ENCODE data around the gene NHEJ1.

NHEJ1 gene

GRCh38 chr2:219106251-219106650 is 54.4 kb downstream of the NHEJ1 start:
- H3K27me3 Mint-ChIP-seq = no peaks in the 10 kb centered on the region
- no peak overlapping the region for H3K4me3 Mint-ChIP-seq
- no peaks in the 10 kb centered on the region for H3K9me3 Mint-ChIP-seq
- H3K36me3 Mint-ChIP-seq = peaks cover 36% of the 10 kb centered on the region
- peaks cover 6% of the 10 kb centered on the region for H3K4me1 Mint-ChIP-seq
- ATAC-seq = no peak
- H3K27ac Mint-ChIP-seq = no peak overlapping the region

- Mint-ChIP-seq H3K36me3 (peaks cover 24% of the 10 kb centered on the region), H3K4me3 (no peak overlapping the region), H3K27ac (no peak overlapping the region), H3K27me3 (no peaks in the 10 kb centered on the region), H3K9me3 (no peaks in the 10 kb centered on the region), H3K4me1 (peaks cover 6% of the 10 kb centered on the region)
- ATAC-seq = no peak
These were observed 56.2 kb downstream of the NHEJ1 start for GRCh38 chr2:219104107-219105035.

- Mint-ChIP-seq H3K27me3 (no peaks in the 10 kb centered on the region), H3K4me1 (peaks cover 4% of the 10 kb centered on the region), H3K4me3 (no peak overlapping the region), H3K36me3 (peaks cover 23% of the 10 kb centered on the region), H3K9me3 (no peaks in the 10 kb centered on the region), H3K27ac (no peak overlapping the region)
- ATAC-seq = no peak
These were observed 61.3 kb downstream of the NHEJ1 start for GRCh38 chr2:219099329-219099728.

- Mint-ChIP-seq H3K4me3 (no peak overlapping the region), H3K4me1 (no peaks in the 10 kb centered on the region), H3K27me3 (no peaks in the 10 kb centered on the region), H3K36me3 (peaks cover 30% of the 10 kb centered on the region), H3K9me3 (no peaks in the 10 kb centered on the region), H3K27ac (no peak overlapping the region)
- ATAC-seq = no peak
These were observed 65.1 kb downstream of the NHEJ1 start for GRCh38 chr2:219095406-219095935.

GRCh38 chr2:219094171-219094570 is 66.4 kb downstream of the NHEJ1 start:
- no peak overlapping the region for H3K27ac Mint-ChIP-seq
- H3K4me1 Mint-ChIP-seq = no peaks in the 10 kb centered on the region
- no peaks in the 10 kb centered on the region for H3K27me3 Mint-ChIP-seq
- peaks cover 35% of the 10 kb centered on the region for H3K36me3 Mint-ChIP-seq
- no peak for ATAC-seq
- H3K4me3 Mint-ChIP-seq = no peak overlapping the region
- H3K9me3 Mint-ChIP-seq = no peaks in the 10 kb centered on the region

GRCh38 chr2:219090436-219091299 is 69.9 kb downstream of the NHEJ1 start:
- Mint-ChIP-seq H3K9me3 (no peaks in the 10 kb centered on the region), H3K27me3 (no peaks in the 10 kb centered on the region), H3K4me3 (no peak overlapping the region), H3K27ac (no peak overlapping the region), H3K36me3 (peaks cover 50% of the 10 kb centered on the region), H3K4me1 (peaks cover 15% of the 10 kb centered on the region)
- ATAC-seq = no peak

- Mint-ChIP-seq H3K4me3 (no peak overlapping the region), H3K4me1 (peaks cover 15% of the 10 kb centered on the region), H3K27me3 (no peaks in the 10 kb centered on the region), H3K36me3 (peaks cover 45% of the 10 kb centered on the region), H3K27ac (no peak overlapping the region), H3K9me3 (no peaks in the 10 kb centered on the region)
- no peak for ATAC-seq
These were observed 71.3 kb downstream of the NHEJ1 start for GRCh38 chr2:219089330-219089729.

GRCh38 chr2:219087848-219088247 is 72.8 kb downstream of the NHEJ1 start:
- H3K9me3 Mint-ChIP-seq = no peaks in the 10 kb centered on the region
- peaks cover 19% of the 10 kb centered on the region for H3K4me1 Mint-ChIP-seq
- ATAC-seq = no peak
- H3K27me3 Mint-ChIP-seq = no peaks in the 10 kb centered on the region
- no peak overlapping the region for H3K4me3 Mint-ChIP-seq
- no peak overlapping the region for H3K27ac Mint-ChIP-seq
- H3K36me3 Mint-ChIP-seq = peaks cover 34% of the 10 kb centered on the region

GRCh38 chr2:219087361-219087760 is 73.3 kb downstream of the NHEJ1 start:
- Mint-ChIP-seq H3K9me3 (no peaks in the 10 kb centered on the region), H3K4me1 (peaks cover 23% of the 10 kb centered on the region), H3K27ac (no peak overlapping the region), H3K4me3 (no peak overlapping the region), H3K36me3 (peaks cover 33% of the 10 kb centered on the region), H3K27me3 (no peaks in the 10 kb centered on the region)
- no peak for ATAC-seq

GRCh38 chr2:219086196-219086595 is 74.4 kb downstream of the NHEJ1 start:
- H3K4me1 Mint-ChIP-seq = peaks cover 34% of the 10 kb centered on the region
- H3K9me3 Mint-ChIP-seq = no peaks in the 10 kb centered on the region
- no peak overlapping the region for H3K27ac Mint-ChIP-seq
- H3K36me3 Mint-ChIP-seq = peaks cover 33% of the 10 kb centered on the region
- no peaks in the 10 kb centered on the region for H3K27me3 Mint-ChIP-seq
- H3K4me3 Mint-ChIP-seq = no peak overlapping the region
- ATAC-seq = no peak

GRCh38 chr2:219084791-219085190 is 75.8 kb downstream of the NHEJ1 start:
- no peak for ATAC-seq
- no peaks in the 10 kb centered on the region for H3K27me3 Mint-ChIP-seq
- peaks cover 34% of the 10 kb centered on the region for H3K4me1 Mint-ChIP-seq
- no peak overlapping the region for H3K4me3 Mint-ChIP-seq
- no peaks in the 10 kb centered on the region for H3K9me3 Mint-ChIP-seq
- H3K27ac Mint-ChIP-seq = no peak overlapping the region
- peaks cover 27% of the 10 kb centered on the region for H3K36me3 Mint-ChIP-seq

GRCh38 chr2:219082332-219082958 is 78.2 kb downstream of the NHEJ1 start:
- Mint-ChIP-seq H3K27me3 (no peaks in the 10 kb centered on the region), H3K27ac (no peak overlapping the region), H3K4me3 (no peak overlapping the region), H3K36me3 (peaks cover 25% of the 10 kb centered on the region), H3K4me1 (peaks cover 31% of the 10 kb centered on the region), H3K9me3 (no peaks in the 10 kb centered on the region)
- ATAC-seq = no peak

GRCh38 chr2:219081701-219082331 is 78.8 kb downstream of the NHEJ1 start:
- no peak for ATAC-seq
- no peaks in the 10 kb centered on the region for H3K27me3 Mint-ChIP-seq
- H3K36me3 Mint-ChIP-seq = peaks cover 27% of the 10 kb centered on the region
- H3K9me3 Mint-ChIP-seq = no peaks in the 10 kb centered on the region
- no peak overlapping the region for H3K27ac Mint-ChIP-seq
- H3K4me3 Mint-ChIP-seq = no peak overlapping the region
- peaks cover 25% of the 10 kb centered on the region for H3K4me1 Mint-ChIP-seq

GRCh38 chr2:219081096-219081495 is 79.5 kb downstream of the NHEJ1 start:
- no peak for ATAC-seq
- Mint-ChIP-seq H3K9me3 (no peaks in the 10 kb centered on the region), H3K27ac (no peak overlapping the region), H3K4me3 (no peak overlapping the region), H3K27me3 (no peaks in the 10 kb centered on the region), H3K4me1 (peaks cover 18% of the 10 kb centered on the region), H3K36me3 (peaks cover 27% of the 10 kb centered on the region)

GRCh38 chr2:219079417-219079816 is 81.2 kb downstream of the NHEJ1 start:
- ATAC-seq = no peak
- peaks cover 37% of the 10 kb centered on the region for H3K36me3 Mint-ChIP-seq
- H3K4me1 Mint-ChIP-seq = peaks cover 18% of the 10 kb centered on the region
- H3K9me3 Mint-ChIP-seq = no peaks in the 10 kb centered on the region
- H3K4me3 Mint-ChIP-seq = no peak overlapping the region
- no peaks in the 10 kb centered on the region for H3K27me3 Mint-ChIP-seq
- no peak overlapping the region for H3K27ac Mint-ChIP-seq
